PFSK-1 (cell line): ENCODE measurements around the gene HSPB3.

ENCODE experiments used
- FOXP2 ChIP-seq: optimal IDR thresholded peaks from 2 replicates; pipeline ENCODE3; 2011; ENCODE audit warnings: borderline replicate concordance, control low read depth, inconsistent platforms; ENCODE audit not compliant: insufficient read depth; ENCODE audit errors: extremely low read length, extremely low read depth
- POLR2AphosphoS5 ChIP-seq: IDR thresholded peaks from 2 replicates; pipeline ENCODE4 v1.6.1; 2012; ENCODE audit warnings: low read depth, mild to moderate bottlenecking, control low read depth, low read length, moderate library complexity
- REST ChIP-seq, 2 experiments: IDR thresholded peaks; 2 replicates each; pipeline versions ENCODE4 v1.6.1 to v1.8.0; 2011 to 2012; ENCODE audit warnings: low read depth in 2 of 2, low read length in 2 of 2, control low read depth in 1 of 2, inconsistent platforms in 1 of 2, mild to moderate bottlenecking in 1 of 2, moderate library complexity in 1 of 2; ENCODE audit not compliant: insufficient read depth in 1 of 2
- SIN3A ChIP-seq: IDR thresholded peaks from 2 replicates; pipeline ENCODE4 v1.6.1; 2012; ENCODE audit warnings: mild to moderate bottlenecking, low read length, moderate library complexity, borderline replicate concordance; ENCODE audit not compliant: insufficient read depth
- TAF1 ChIP-seq: IDR thresholded peaks from 2 replicates; pipeline ENCODE4 v1.6.1; 2012; ENCODE audit warnings: low read length, control low read depth, borderline replicate concordance; ENCODE audit not compliant: insufficient read depth

The HSPB3 gene

GRCh38 chr5:54443270-54443669 lies 12.2 kb upstream of the HSPB3 start:
- no peak for TF ChIP-seq TAF1
- no peak for TF ChIP-seq FOXP2
- TF ChIP-seq REST (IDR thresholded peaks at IDR 0.05; ENCODE audit: insufficient read depth in 1 of 2, low read depth in 2 of 2, low read length in 2 of 2), result no peak
- no peak for TF ChIP-seq SIN3A
- no peak for TF ChIP-seq POLR2AphosphoS5

DNA sequence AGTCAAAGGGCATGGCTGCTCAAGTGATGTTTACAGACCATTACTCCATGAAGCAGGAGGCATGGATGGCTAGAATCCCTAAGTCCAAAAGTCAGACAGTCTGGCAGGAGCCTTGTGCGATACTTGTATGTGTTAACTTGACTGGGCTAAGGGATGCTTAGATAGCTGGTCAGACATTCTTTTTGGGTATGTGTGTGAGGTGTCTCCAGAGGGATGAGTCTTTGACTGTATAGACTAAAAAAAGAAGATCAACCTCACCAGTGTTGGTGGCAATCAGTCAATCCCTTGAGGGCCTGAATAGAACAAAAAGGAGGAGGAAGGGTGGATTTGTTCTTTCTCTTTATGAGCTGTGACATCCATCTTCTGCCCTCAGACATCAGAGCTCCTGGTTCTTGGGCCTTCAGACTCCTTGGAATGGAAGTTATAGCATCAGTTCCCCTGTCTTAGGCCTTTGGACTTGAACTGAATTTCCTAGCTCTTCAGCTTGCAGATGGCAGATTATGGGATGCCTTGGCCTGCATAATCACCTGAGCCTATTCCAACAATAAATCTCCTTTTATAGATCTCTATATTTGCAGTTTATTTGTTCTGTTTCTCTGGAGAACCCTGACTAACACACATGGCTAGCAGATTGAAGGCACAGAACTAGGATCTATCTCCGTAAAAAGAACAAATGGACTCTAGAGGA lies 9.7 kb upstream of the HSPB3 start:
- TF ChIP-seq TAF1 (no peak), POLR2AphosphoS5 (no peak), SIN3A (no peak), REST (IDR thresholded peaks at IDR 0.05; ENCODE audit: insufficient read depth in 1 of 2, low read depth in 2 of 2, low read length in 2 of 2) (no peak), FOXP2 (no peak)

DNA sequence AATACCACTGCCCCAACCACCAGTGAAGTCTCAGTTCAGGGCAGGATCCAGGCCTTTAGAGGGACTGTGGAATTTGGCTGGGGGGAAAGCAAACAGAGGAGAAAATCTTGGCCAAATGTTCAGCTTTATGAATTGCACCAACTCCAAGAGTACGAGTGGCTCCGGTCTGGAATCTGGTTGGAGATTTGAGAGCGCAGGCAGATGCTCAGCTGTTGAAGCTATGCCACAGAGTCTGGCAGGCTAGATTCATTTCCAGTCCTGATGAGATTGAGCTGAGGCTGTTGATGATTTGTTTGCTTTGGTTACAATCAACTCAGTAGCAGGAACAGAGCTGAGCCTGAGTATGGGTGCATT lies 9.1 kb upstream of the HSPB3 start:
- TF ChIP-seq TAF1 (no peak), SIN3A (no peak)

- no peak for TF ChIP-seq TAF1
- no peak for TF ChIP-seq SIN3A
- no peak for TF ChIP-seq REST (IDR thresholded peaks at IDR 0.05; ENCODE audit: insufficient read depth in 1 of 2, low read depth in 2 of 2, low read length in 2 of 2)
- TF ChIP-seq FOXP2, result no peak
- no peak for TF ChIP-seq POLR2AphosphoS5
Measured at GRCh38 chr5:54449923-54450322, 5.6 kb upstream of the HSPB3 start.

DNA sequence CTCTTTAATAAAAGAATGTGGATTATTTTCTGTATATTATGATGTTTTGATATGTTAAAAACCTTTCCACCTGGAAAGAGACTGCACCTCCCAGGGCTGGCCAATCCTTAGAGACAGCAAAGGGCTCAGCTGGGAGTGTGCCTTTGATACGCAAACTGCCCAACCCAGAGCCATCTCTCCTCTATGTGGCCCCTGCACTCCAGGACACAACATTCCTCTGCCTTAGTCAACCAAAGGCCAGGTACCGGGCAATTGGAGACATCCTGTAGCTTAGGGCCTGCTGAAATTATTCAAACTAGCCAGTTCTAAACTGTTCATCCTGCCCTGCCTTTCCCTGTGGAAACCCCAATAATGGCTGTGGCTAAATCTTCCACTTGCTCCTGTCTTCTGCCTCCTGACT lies 5.0 kb upstream of the HSPB3 start:
- TF ChIP-seq FOXP2 (no peak), POLR2AphosphoS5 (no peak), REST (IDR thresholded peaks at IDR 0.05; ENCODE audit: insufficient read depth in 1 of 2, low read depth in 2 of 2, low read length in 2 of 2) (no peak), SIN3A (no peak), TAF1 (no peak)
